Stimulated activated naive B cell treated with anti-CD40 and anti-IgM and Interleukin-4, amounts not matched to agents 10 μg/mL and 1 μg/mL and 100 μg/mL, for 72 hours (primary cell): ENCODE data around the gene ATP6V1G3.
"Not testable (repeated sequence)": the region's sequence is repeated elsewhere in the genome, so short reads cannot be mapped to it uniquely, and the experiment has no call there.

Source experiments
- ATAC-seq, 2 donors: fragments of 150-1000 bp; cut with Tn5 transposase; replicated peaks; 2 replicates each; pipeline ENCODE4 v1.10.0; 2021; ENCODE audit warnings: moderate library complexity in 1 of 2
- DNase-seq: peaks from one replicate; pipeline ENCODE4 v3.0.0; 2021
- H3K27ac Mint-ChIP-seq: one replicate; pipeline ENCODE4 v1.8.0; 2022; ENCODE audit warnings: mild to moderate bottlenecking, mixed read lengths
- H3K27me3 Mint-ChIP-seq, 2 donors: one replicate each; pipeline ENCODE4 v1.8.0; 2022; ENCODE audit warnings: mixed read lengths in 2 of 2
- H3K36me3 Mint-ChIP-seq, 2 donors: one replicate each; pipeline ENCODE4 v1.8.0; 2022; ENCODE audit warnings: mixed read lengths in 2 of 2, mild to moderate bottlenecking in 1 of 2
- H3K4me1 Mint-ChIP-seq, 2 donors: one replicate each; pipeline ENCODE4 v1.8.0; 2022; ENCODE audit warnings: mixed read lengths in 2 of 2, mild to moderate bottlenecking in 1 of 2
- H3K4me3 Mint-ChIP-seq, 2 donors: one replicate each; pipeline ENCODE4 v1.8.0; 2022; ENCODE audit warnings: mild to moderate bottlenecking in 2 of 2, mixed read lengths in 2 of 2, moderate library complexity in 1 of 2
- H3K9me3 Mint-ChIP-seq, 2 donors: one replicate each; pipeline ENCODE4 v1.8.0; 2022; ENCODE audit warnings: mixed read lengths in 2 of 2, mild to moderate bottlenecking in 1 of 2

Gene ATP6V1G3, protein sequence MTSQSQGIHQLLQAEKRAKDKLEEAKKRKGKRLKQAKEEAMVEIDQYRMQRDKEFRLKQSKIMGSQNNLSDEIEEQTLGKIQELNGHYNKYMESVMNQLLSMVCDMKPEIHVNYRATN

DNA sequence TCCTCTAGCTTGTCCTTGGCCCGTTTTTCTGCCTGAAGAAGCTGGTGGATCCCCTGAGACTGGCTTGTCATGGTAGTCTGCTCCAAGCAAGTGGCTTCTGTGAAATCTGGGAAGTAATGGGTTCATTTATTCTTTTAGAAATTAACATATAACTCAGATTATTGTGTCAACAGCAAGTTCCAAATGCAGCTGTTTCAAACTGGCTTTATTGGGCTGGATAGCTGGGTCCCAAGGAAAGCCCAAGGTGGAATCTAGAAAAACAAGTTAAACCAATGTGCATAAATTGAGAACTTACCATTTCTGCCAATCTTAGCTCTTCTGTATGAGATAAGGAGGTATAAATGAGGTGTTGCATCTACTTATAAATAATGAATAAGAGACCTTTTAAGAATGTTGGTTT, at the start of gene ATP6V1G3:
ATP6V1G3 (minus strand) TSS at position 101 of the 400 bp plus-strand sequence; CDS start at position 71, 30 bp downstream.
- Mint-ChIP-seq H3K9me3 (no peaks in the 10 kb centered on the region), H3K27ac (no peak within 1 kb of the TSS), H3K27me3 (no peaks in the 10 kb centered on the region), H3K4me3 (no peak within 1 kb of the TSS), H3K36me3 (no peaks in the 10 kb centered on the region), H3K4me1 (peaks cover 26 to 70% of the 10 kb centered on the region in 2 donors)
- ATAC-seq = no peak
- DNase-seq = no peak

DNA sequence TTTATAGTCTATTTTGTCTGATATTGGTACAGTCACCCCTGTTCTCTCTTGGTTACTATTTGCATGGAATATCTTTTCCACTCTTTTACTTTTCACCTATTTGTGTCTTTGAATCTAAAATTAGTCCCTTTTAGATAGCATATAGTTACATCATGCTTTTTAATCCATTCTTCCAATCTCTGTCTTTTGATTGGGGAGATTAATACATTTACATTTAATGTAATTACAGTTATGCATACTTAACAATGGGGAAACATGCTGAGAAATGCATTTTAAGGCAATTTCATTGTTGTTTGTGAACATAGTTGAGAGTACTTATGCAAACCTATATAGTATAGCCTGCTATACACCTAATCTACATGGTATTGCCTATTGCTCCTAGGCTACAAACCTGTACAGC, 48.4 kb upstream of the ATP6V1G3 start:
- DNase-seq (no peak), ATAC-seq (no peak)
- Mint-ChIP-seq H3K27ac (no peak overlapping the region), H3K9me3 (peaks cover 25% of the 10 kb centered on the region in 2 donors), H3K4me1 (peaks cover 0 to 2% of the 10 kb centered on the region in 2 donors), H3K27me3 (no peaks in the 10 kb centered on the region), H3K36me3 (peaks cover 28 to 46% of the 10 kb centered on the region in 2 donors), H3K4me3 (no peak overlapping the region)

DNA sequence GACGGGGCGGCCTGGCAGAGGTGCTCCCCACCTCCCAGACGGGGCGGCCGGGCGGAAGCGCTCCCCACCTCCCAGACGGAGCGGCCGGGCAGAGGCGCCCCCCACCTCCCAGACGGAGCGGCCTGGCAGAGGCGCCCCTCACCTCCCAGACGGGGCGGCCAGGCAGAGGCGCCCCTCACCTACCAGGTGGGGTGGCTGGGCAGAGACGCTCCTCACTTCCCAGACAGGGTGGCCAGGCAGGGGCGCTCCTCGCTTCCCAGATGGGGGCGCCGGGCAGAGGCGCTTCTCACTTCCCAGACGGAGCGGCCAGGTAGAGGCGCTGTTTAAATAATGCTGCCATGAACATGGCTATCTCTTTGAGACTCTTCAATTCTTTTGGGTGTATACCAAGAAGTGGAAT, 43.7 kb upstream of the ATP6V1G3 start:
- H3K27me3 Mint-ChIP-seq = no peaks in the 10 kb centered on the region
- H3K36me3 Mint-ChIP-seq = peaks cover 26 to 35% of the 10 kb centered on the region in 2 donors
- no peak for DNase-seq
- peaks cover 0 to 3% of the 10 kb centered on the region in 2 donors for H3K4me1 Mint-ChIP-seq
- H3K4me3 Mint-ChIP-seq = no peak overlapping the region
- peaks cover 24 to 31% of the 10 kb centered on the region in 2 donors for H3K9me3 Mint-ChIP-seq
- ATAC-seq = no peak
- H3K27ac Mint-ChIP-seq = no peak overlapping the region

DNA sequence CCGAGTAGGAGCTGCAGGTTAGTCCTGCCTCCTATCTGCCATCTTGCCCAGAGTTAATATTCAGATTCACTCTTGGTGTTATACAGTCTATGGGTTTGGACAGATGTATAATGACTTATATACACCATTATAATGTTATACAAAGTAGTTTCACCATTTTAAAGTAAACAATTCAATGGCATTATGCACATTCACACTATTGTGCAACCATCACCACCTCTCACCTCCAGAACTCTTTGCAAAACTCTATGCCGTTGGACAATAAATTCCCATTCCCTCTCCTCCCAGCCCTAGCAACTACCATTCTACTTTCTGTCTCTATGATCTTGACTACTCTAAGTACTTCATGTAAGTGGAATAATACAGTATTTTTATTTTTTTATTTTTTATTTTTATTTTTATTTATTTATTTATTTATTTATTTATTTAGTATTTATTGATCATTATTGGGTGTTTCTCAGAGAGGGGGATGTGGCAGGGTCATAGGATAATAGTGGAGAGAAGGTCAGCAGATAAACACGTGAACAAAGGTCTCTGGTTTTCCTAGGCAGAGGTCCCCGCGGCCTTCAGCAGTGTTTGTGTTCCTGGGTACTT, 42.8 kb upstream of the ATP6V1G3 start:
- not testable (repeated sequence) for ATAC-seq, H3K27me3 Mint-ChIP-seq, H3K4me3 Mint-ChIP-seq, DNase-seq, H3K27ac Mint-ChIP-seq, H3K4me1 Mint-ChIP-seq
- peaks cover 25 to 30% of the 10 kb centered on the region in 2 donors for H3K36me3 Mint-ChIP-seq
- peaks cover 22 to 28% of the 10 kb centered on the region in 2 donors for H3K9me3 Mint-ChIP-seq

DNA sequence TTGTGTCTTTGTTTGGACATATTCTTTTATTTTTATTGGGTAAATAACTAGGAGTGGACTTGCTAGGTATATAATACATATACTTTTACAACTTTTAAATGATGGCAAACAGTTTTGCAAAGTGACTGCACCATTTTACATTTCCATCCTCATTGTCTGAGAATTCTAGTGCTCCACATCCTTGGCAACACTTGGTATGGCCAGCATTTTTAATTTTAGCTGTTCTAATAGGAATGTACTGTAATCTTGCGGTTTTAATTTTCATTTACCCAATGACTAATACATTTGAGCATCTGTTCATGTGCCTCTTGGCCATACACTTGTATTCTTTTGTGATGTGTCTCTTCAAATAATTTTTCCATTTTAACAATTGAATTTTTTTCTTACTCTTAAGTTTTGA, 37.0 kb upstream of the ATP6V1G3 start:
- no peak for ATAC-seq
- H3K4me1 Mint-ChIP-seq = peaks cover 15 to 17% of the 10 kb centered on the region in 2 donors
- H3K4me3 Mint-ChIP-seq = no peak overlapping the region
- H3K27me3 Mint-ChIP-seq = no peaks in the 10 kb centered on the region
- H3K36me3 Mint-ChIP-seq = peaks cover 14 to 17% of the 10 kb centered on the region in 2 donors
- peaks cover 14 to 15% of the 10 kb centered on the region in 2 donors for H3K9me3 Mint-ChIP-seq
- no peak for DNase-seq
- H3K27ac Mint-ChIP-seq = no peak overlapping the region

DNA sequence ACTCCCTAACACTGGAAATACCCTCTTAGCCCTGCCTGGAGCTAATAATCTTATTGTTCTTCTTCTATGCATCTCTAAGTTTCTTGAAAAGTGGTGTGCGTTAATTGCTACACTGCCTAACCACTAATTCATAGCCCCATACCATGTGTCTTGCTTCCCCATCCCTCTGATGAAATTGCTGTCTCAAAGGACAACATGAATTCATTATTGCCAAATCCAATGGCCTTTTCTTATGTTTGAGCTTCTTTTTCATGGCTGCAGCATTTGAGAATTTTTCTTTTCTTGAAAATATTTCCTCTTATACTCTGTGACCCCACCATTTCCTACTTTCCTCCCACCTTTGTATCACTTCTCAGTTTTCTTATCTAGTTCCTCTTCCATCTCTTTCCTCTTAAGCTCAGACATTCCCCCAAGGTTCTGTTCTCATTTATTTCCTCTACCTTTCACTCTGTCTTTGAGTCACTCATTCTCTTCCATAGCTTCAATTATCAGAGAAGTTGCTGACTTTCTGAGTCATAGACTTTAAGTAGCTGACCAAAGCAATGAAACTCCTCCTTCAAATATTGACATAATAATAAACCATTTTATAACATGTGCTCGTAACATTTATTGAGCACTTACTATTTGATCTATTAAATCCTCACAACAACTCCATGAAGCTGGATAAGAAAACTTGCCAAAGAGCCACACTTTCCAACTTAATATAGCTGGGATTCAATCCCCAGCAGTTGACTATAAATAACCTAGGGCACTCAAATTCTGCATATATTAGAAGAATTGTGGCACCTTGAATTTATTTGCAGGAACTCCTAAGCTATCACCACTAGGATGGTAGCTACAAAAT, 35.5 kb upstream of the ATP6V1G3 start:
- H3K36me3 Mint-ChIP-seq = peaks cover 3 to 5% of the 10 kb centered on the region in 2 donors
- no peak for DNase-seq
- peak; percentile 97 for ATAC-seq
- H3K4me3 Mint-ChIP-seq = peak overlapping the region; percentile 0 to 23
- H3K9me3 Mint-ChIP-seq = peaks cover 4 to 5% of the 10 kb centered on the region in 2 donors
- H3K27me3 Mint-ChIP-seq = no peaks in the 10 kb centered on the region
- peaks cover 14 to 17% of the 10 kb centered on the region in 2 donors for H3K4me1 Mint-ChIP-seq
- peak overlapping the region; percentile 60 for H3K27ac Mint-ChIP-seq

DNA sequence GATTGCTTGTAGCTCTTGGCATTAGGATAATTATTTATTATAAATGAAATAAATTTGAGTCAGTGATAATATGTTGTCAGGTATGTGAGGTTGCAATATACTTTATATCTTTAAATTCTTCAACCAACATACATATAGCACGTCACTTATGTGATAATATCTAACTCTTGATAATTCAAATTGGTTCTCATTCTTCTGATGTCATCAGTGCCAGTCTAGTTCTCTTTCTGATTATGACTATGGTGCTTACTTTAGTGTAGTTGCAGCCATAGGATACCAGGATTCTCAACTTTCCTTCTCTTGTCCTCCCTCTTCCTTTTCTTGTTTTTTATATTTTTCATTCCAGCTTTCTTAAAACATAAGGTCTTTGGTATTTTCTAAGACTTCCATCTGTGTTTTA, 34.8 kb upstream of the ATP6V1G3 start:
- Mint-ChIP-seq H3K4me3 (peak overlapping the region; percentile 0 to 23), H3K9me3 (peaks cover 2 to 3% of the 10 kb centered on the region in 2 donors), H3K27me3 (no peaks in the 10 kb centered on the region), H3K4me1 (peaks cover 14 to 17% of the 10 kb centered on the region in 2 donors), H3K27ac (peak overlapping the region; percentile 60), H3K36me3 (peaks cover 2 to 4% of the 10 kb centered on the region in 2 donors)
- no peak for DNase-seq
- peak; percentile 57 to 65 for ATAC-seq

DNA sequence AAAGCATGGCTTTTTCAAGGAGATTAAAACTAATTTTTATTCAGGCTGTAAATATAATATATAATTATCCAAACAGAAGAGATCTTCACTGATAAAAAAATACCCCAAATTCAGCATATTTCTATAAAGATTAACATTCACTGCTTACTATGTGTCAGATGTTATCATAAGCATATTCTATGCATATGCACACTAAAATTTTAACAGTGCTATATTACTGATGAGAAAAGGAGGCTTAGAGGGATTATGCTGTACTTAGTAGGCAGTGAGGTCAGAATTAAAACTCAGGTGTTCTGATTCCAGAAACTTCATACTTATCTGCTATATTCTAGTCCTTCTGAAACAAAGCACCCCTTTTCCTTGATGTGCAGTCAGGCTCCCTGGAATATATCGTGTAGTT, 33.8 kb upstream of the ATP6V1G3 start:
- Mint-ChIP-seq H3K9me3 (peaks cover 2 to 3% of the 10 kb centered on the region in 2 donors), H3K27me3 (no peaks in the 10 kb centered on the region), H3K4me1 (peaks cover 14 to 17% of the 10 kb centered on the region in 2 donors), H3K4me3 (no peak overlapping the region), H3K36me3 (peaks cover 2 to 4% of the 10 kb centered on the region in 2 donors), H3K27ac (no peak overlapping the region)
- DNase-seq = no peak
- no peak for ATAC-seq

DNA sequence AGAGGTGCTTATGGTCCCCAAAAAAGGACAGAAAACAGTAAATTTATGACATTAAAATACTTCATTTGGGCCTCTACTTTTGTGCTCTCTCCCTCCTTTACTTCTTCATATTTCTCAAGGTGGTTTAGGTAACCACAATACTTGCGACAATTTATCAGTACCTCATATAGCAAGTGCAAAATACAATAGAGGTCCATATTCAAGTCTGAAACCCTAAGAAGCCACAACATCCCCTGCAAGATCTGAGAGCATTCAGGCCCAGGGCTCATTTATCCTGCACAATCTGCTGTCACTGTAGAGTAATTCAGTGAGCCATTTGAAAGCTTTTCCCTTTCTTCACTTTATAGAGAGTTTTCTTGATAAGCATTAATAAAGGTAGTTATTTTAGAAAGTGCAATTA, 24.2 kb upstream of the ATP6V1G3 start:
- H3K36me3 Mint-ChIP-seq = peaks cover 2 to 8% of the 10 kb centered on the region in 2 donors
- no peaks in the 10 kb centered on the region for H3K27me3 Mint-ChIP-seq
- ATAC-seq (no peak), DNase-seq (no peak)
- H3K9me3 Mint-ChIP-seq = peaks cover 2 to 7% of the 10 kb centered on the region in 2 donors
- no peak overlapping the region for H3K27ac Mint-ChIP-seq
- H3K4me1 Mint-ChIP-seq = peaks cover 8 to 9% of the 10 kb centered on the region in 2 donors
- H3K4me3 Mint-ChIP-seq = no peak overlapping the region

DNA sequence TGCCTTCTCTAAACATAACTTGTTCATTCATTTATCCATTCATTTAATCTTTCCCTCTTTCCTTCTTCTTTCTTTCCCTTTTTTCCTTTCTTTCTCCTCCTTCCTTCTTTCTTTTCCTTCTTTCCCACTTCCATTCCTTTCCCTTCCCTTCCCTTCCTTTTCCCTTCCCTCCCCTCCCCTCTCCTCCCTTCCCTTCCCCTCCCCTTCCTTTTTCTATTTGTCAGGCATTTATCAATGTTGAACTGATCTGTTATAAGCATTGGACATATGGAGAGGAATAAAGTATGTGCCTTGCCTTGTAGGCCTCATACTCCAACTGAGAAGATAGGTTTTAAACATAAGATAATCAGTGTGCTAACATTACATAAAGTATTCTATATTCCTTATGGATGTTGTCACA, 23.7 kb upstream of the ATP6V1G3 start:
- DNase-seq = no peak
- H3K27ac Mint-ChIP-seq = no peak overlapping the region

DNA sequence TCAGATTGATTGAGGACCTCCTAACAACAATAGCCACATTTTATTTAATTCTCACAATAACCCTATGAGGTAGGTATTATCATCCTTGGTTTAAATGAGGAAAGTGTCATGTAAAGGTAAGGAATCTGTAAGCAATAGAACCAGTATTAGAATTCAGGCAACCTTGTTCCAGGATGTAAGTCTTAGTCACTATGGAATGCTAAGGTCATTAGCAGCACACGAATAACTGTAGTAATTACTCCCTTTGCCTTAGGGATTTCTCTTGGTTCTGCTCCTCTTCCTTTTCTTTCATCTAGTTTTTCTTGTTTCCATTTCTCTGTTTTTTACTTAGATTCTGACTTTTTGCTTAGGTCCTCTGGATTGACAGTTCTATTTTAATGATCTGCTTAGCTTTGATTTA, 23.1 kb upstream of the ATP6V1G3 start:
- Mint-ChIP-seq H3K4me3 (no peak overlapping the region), H3K36me3 (peaks cover 2 to 8% of the 10 kb centered on the region in 2 donors), H3K4me1 (peaks cover 8 to 9% of the 10 kb centered on the region in 2 donors), H3K9me3 (peaks cover 2 to 7% of the 10 kb centered on the region in 2 donors), H3K27ac (no peak overlapping the region), H3K27me3 (no peaks in the 10 kb centered on the region)
- DNase-seq = no peak
- no peak for ATAC-seq

More for the DNA sequence above, 23.7 kb upstream of the ATP6V1G3 start:
- H3K9me3 Mint-ChIP-seq = peaks cover 2 to 7% of the 10 kb centered on the region in 2 donors
- peaks cover 2 to 8% of the 10 kb centered on the region in 2 donors for H3K36me3 Mint-ChIP-seq
- peaks cover 8 to 9% of the 10 kb centered on the region in 2 donors for H3K4me1 Mint-ChIP-seq
- H3K4me3 Mint-ChIP-seq = no peak overlapping the region
- no peak for ATAC-seq
- H3K27me3 Mint-ChIP-seq = no peaks in the 10 kb centered on the region

DNA sequence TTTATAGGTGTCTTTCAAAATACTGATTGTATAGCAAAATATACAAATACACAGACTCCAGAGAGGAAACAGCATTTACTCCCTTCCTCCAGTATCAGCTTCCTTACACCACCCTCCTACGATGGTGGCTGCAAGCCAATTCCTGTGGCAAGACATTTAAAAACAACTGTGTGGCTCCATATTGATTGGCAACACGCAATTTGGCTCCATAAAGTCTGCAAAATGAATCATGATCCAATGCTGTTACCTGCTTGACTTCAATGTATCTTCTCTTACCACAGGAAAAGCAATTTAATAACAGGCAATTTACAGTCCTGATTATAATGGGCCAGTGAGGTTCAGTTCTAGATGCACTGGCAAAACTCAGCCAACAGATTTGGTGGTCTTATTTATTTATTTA, 19.7 kb upstream of the ATP6V1G3 start:
- no peak overlapping the region for H3K27ac Mint-ChIP-seq
- peaks cover 5 to 7% of the 10 kb centered on the region in 2 donors for H3K9me3 Mint-ChIP-seq
- ATAC-seq = no peak
- no peaks in the 10 kb centered on the region for H3K27me3 Mint-ChIP-seq
- no peak overlapping the region for H3K4me3 Mint-ChIP-seq
- no peak for DNase-seq
- H3K4me1 Mint-ChIP-seq = peaks cover 24 to 31% of the 10 kb centered on the region in 2 donors
- H3K36me3 Mint-ChIP-seq = peaks cover 0 to 4% of the 10 kb centered on the region in 2 donors

DNA sequence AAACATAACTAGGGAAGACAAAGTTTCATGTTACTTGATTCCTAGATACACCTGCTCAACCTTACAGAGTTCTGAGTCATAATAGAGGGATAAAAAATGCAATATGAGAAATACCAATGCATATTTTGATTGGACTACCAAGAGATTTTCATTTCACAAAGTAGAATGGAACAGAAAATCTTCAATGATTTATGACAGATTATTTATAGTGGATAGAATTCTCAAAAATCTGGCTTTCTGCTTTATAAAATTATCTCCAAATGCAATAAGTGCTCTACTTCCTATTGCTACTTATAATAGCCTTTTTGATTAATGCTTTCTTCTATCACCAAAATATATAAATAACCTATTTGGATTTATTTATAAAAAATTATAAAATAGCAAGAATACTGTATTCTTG, 18.9 kb upstream of the ATP6V1G3 start:
- Mint-ChIP-seq H3K27me3 (no peaks in the 10 kb centered on the region), H3K36me3 (peaks cover 0 to 4% of the 10 kb centered on the region in 2 donors), H3K9me3 (peaks cover 5 to 7% of the 10 kb centered on the region in 2 donors), H3K4me3 (no peak overlapping the region), H3K27ac (no peak overlapping the region), H3K4me1 (peaks cover 24 to 39% of the 10 kb centered on the region in 2 donors)
- ATAC-seq (no peak), DNase-seq (no peak)

DNA sequence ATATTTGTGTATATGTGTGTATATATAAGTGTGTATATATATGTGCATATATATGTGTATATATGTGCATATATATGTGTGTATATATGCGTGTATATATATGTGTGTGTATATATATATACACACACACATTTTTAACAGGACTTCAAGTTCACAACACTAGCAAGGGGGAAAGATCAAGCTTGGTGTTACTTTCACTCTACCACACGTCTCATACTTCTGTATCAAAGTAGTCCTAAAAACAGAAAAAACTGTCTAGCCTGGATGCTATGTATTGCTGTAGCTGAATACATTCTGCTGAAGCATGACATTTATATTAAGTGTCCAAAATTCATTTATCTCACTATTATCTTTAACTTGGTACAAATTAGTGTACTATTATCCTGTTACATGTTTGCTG, 17.9 kb upstream of the ATP6V1G3 start:
- Mint-ChIP-seq H3K9me3 (peaks cover 5 to 7% of the 10 kb centered on the region in 2 donors), H3K4me1 (peaks cover 21 to 48% of the 10 kb centered on the region in 2 donors), H3K36me3 (peaks cover 0 to 4% of the 10 kb centered on the region in 2 donors), H3K27ac (no peak overlapping the region), H3K4me3 (no peak overlapping the region), H3K27me3 (no peaks in the 10 kb centered on the region)
- DNase-seq (no peak), ATAC-seq (no peak)
